NCI-H510A treated with DMSO at 0.1 percent for 48 hours (cell line): ENCODE data around the gene PPP2R2C.

Experiments used
- DNase-seq: peaks from one replicate; lab custom pipeline; 2025; lab: John Stamatoyannopoulos, UW

Gene PPP2R2C

GRCh38 chr4:6472387-6473263 lies at the start of gene PPP2R2C:
Gene PPP2R2C, minus strand, starts transcription at chr4:6472614. Its CDS starts 385 bp downstream, at chr4:6472229.
- no peak for DNase-seq

DNA sequence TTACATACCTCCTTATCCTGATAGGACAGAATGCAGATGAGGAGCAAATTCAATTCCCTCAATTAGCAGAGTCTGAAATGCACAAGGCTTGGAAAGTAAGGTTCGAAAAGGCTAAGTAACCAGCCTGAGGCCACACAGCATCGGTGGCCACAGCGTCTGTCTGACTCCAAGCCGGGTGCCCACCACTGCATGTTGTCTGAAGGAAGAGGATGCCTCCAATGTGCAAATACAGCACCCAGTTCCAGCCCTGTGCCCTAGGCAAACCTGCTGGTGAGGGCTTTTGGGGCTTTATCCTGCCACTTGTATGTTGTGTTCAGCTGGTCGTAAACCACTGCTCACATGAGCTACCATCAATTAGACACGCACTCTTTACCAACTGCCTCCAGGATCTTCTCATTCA lies 48.6 kb upstream of the PPP2R2C start:
- DNase-seq, result no peak

DNA sequence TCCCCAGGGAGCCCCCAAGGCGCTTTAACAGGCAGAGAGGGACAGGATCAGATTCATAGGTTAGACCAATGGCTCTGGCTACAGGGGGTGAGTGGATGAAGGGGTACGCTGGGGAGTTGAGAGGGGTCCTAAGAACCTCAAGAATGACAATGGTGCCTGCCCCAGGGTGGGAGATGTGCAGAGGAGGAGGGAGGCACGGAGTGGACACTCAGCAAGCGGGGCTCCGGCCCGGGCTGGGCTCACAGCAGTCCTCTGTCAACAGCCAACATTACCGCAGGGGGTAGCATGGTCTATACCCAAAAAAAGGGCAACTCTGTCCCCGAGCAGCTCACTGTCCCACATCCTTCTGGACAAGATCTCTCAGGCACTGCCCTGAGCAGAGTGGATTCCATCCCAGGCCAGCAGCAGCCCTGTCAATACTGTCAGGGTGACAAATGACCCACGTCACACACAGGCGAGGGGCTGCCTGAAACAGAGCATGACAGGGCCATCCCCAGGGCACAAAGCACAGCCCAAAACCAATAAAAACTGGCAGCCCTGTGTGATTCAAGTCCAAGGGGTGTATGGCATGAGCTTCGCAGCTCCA lies 47.7 kb upstream of the PPP2R2C start:
- DNase-seq, result no peak

DNA sequence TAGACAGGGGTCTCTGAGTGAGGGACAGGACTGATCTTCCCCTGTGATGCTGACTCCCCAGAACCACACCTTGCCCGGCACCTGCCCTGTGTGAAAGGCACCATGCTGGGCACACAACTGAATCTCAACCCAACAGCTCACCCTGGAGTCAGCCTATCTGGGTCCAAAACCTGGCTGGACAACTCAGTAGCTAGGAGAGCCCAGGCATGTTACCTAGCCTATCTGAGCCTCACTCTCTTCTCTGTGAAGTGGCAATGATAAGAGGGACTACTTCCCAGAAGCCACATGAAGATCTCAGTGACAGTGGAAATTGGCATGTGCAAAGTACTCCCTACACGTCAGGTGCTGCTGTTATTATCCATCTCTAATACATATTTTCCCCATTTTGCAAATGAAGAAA lies 44.8 kb upstream of the PPP2R2C start:
- DNase-seq, result no peak

GRCh38 chr4:6516762-6517161 lies 44.3 kb upstream of the PPP2R2C start:
- DNase-seq, result no peak

DNA sequence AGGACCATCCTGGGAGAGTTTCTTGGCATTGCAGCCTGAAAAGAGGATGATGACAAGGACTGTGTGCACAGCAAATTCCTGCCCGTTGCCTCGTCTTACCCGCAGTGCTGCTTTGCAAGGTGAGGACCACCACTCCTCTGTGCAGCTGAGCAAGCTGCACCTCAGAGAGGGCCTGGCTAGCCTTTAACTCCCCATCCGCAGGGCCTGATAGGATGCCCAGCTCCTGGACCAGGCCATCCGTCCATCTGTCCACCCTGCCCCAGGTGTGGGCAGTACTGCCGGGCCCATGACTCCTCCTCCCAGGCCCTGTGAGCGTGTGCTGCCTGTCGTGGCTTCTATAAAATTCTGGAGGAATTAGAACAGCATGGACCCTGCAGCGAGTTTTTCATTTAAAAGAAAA lies 43.9 kb upstream of the PPP2R2C start:
- DNase-seq, result no peak

GRCh38 chr4:6513678-6514077 lies 41.3 kb upstream of the PPP2R2C start:
- no peak for DNase-seq

- no peak for DNase-seq
These were observed 37.2 kb upstream of the PPP2R2C start for GRCh38 chr4:6509587-6509986.

DNA sequence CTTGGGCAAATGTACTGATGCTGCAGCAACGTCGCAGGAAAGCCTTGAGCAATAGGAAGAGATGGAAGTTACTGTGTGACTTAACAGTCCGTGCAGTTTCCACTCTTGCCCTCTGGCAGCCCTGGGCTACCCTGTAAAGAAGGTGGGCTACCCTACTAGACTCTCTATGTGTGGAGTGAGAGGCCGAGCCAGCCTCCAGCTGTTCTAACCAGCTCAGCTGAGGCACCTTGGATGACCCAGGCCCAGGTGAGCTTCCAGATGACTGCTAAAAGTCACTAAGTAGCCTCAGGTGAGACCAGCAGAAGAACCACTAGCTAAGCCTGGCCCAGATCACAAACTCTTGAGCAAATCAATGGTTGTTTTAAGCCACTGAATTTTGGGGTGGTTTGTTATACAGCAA lies 34.9 kb upstream of the PPP2R2C start:
- no peak for DNase-seq

DNA sequence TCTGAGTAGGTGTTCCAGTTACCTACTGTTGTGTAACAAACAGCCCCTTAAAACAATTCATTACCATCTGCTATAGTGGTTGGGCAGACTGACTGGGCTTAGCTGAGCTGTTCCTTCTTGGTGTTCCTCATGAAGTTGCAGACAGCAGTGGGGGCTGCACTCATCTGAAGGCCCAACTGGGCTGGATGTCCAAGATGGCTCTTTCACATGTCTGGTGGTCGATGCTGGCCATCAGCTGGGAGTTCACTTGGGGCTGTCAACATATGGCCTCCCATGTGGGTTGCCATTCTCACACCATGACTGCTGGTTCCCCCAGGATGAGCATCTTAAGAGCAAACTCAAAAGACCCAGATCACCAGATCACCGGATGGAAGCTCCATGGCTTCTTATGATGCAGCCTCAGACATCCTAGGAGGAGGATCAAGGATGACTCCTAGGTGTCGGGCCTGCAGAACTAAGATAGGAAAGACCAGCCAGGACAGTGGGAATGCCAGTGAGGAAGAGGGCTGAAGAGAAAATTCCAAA lies 34.3 kb upstream of the PPP2R2C start:
- DNase-seq, result no peak

DNA sequence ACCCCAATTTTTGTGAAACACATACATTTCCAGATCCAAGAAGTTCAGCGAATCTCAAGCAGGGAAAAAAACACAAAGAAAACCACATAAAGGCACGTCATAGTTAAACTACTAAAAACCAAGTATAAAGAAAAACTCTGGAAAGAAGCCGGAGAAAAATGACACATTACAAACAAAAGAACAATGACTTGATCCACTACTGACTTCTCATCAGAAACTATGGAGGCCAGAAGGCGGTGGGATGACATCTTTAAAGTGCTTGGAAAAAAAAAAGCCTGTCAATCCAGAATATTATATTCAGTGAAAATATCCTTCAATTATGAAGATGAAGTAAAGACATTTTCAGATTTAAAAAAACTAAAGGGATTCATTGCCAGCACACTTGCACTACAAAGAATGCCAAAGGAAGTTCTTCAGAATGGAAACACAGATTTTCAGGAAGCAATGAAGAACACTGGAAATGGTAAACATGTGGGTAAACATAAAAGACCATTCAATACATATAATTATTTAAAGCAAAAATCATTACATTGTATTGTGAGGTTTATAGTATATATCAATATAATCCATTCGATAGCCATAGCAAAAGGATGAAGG lies 32.6 kb upstream of the PPP2R2C start:
- no peak for DNase-seq

DNA sequence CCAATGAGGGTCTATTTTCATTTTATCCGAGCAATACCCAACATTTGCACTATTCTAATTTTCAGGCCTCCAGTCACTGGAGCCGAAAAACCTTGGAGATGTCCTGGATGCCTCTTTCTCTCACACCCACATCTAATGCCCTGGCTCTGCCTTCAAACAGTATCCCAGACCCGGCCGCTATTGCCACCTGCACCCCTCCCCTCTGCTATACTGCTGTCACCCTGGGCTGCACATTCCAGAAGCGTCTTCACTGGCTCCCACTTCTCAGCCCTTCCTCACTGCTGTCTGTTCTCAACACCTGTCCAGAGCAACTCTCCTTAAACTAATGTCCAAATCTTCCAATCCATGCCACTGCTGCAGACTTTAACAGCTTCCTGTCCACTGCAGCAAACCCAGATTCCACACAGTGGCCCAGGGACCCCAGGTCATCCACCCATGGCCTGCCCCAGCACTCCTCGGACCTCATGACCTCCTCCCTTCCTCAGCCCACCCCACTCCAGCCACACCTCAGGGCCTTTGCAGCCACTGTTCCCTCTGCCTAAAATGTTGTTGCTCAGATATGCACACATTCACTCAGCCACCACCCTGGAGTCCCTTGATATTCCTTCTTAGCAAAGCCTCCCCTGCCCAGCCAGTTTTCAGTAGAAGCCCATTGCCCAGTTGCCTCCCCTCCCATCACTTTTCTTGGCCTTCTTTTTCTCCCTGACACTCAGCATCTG lies 30.5 kb upstream of the PPP2R2C start:
- no peak for DNase-seq

- no peak for DNase-seq
These were observed 29.7 kb upstream of the PPP2R2C start for GRCh38 chr4:6502147-6502546.

DNA sequence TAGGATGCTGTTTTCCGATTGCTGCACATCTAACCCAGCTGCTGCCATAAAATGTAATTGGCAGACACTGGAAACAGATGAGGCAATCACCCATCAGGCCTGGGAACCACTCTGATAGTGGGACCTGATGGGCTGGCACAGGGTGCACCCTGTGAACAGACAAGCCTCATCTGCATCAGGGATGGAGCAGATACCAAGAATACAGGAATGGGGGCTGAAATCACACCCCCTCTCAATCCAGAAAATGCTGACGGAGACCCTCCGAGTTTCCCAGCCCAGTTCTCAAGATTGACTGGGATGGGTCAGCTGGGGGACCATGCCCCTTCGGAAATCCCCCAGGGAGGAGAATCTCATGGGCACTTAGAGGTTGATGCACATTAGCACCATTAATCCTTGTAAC lies 28.8 kb upstream of the PPP2R2C start:
- no peak for DNase-seq

GRCh38 chr4:6500481-6501140 lies 28.2 kb upstream of the PPP2R2C start:
- DNase-seq, result no peak

- no peak for DNase-seq
These were observed 26.8 kb upstream of the PPP2R2C start for GRCh38 chr4:6499238-6499600.

DNA sequence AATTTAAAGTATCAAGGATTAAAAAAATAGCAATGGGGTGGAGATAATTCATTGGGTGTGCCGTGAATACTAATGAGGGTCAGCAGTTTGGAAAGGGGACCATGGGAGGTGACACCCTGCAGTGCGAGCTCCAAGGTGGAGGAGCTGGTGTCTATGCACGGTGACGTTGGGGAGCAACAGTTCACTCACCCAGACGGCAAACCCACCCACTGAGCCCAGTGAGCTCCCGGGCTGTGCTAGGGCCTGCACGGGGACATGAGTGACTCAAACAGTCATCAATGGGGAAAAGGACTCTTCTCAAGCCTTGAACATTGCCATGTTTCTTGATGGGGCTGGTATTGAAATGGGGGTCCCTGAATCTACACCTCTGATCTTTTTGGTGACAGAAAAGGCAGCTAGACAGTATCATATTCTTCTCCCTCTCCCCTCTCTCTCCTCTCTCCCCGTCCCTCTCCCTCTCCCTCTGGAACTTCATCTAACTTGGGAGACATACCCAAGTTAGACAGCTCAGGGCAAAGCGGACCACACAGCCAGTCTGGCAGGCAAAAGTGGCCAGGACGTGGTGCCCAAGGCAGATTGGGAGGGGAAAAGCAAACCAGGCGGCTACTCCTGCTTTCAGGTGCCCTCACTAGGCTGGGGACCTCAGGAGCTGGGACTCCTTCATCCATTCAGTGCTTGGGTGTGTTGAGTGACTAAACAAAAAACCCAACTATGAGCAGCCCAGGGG lies 26.3 kb upstream of the PPP2R2C start:
- no peak for DNase-seq

DNA sequence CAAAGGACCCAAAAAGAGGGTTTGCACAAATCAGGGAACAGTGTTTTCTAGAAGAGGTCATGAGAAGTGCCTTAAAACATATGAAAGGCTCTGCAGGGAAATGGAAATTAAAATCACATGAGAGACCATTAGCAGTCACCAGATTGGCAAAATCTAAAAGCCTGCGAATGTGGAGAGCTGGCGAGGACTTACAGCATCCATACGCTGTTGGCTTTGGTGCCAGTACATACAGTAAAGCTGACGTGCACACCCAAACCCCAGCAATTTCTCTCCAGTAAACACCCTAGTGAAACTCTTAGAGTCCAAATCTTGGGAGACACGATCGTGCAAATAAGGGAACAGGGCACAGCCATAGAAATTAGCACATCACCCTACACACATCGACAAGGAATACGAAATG lies 25.4 kb upstream of the PPP2R2C start:
- no peak for DNase-seq

DNA sequence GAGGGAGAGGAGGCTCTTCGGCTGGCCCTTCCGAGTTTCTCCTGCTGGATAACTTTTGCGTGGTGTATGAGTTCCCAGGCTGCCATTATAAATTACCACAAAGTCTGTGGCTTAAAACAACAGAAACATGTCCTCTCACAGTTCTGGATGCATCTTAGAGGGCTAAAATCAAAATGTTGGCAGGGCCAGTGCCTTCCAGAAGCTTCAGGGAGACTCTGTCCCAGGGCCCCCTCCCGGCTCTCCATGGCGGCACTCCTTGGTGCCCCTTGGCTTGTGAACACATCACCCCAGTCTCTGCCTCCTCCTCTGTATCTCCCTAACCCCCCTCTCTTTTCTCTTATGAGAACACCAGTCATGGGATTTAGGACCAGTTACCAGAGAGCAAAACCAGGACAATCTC lies 23.3 kb upstream of the PPP2R2C start:
- no peak for DNase-seq

DNA sequence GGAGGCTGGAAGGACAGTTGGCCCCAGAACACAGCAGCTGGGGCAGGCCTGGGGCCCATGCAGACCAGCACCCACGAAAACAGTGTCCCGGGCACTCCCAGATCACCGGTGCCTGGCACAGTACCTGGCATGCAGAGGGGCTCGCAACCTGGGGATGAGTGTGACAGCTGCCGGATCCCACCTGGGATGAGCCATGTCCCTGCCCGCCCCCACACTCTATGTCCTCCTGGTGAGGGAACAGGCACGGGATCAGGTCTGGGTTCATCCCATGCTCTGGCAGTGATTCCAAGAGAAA lies 22.8 kb upstream of the PPP2R2C start:
- no peak for DNase-seq
